ENCODE measurements around the gene RAD51B.

The RAD51B gene

GRCh38 chr14:68404652-68405183, 585.1 kb downstream of the RAD51B start:
- Histone ChIP-seq H3K27me3 (no peaks in the 10 kb centered on the region), H3K36me3 (no peaks in the 10 kb centered on the region), H3K4me1 (no peaks in the 10 kb centered on the region; the same call in 1 of the 2 replicates), H3K9me3 (no peaks in the 10 kb centered on the region), H3K4me3 (ENCODE audit: low read depth, low read length) (no peak overlapping the region)
- no peak for DNase-seq
- TF ChIP-seq CTCF (IDR thresholded peaks at IDR 0.05; ENCODE audit: low read depth, low read length), result no peak

GRCh38 chr14:68405961-68406360, 586.4 kb downstream of the RAD51B start:
- Histone ChIP-seq H3K4me1 (no peaks in the 10 kb centered on the region; the same call in 1 of the 2 replicates), H3K9me3 (no peaks in the 10 kb centered on the region), H3K36me3 (no peaks in the 10 kb centered on the region), H3K27me3 (no peaks in the 10 kb centered on the region), H3K4me3 (ENCODE audit: low read depth, low read length) (no peak overlapping the region)
- no peak for DNase-seq
- TF ChIP-seq CTCF (IDR thresholded peaks at IDR 0.05; ENCODE audit: low read depth, low read length), result no peak

GRCh38 chr14:68407285-68407684, 587.7 kb downstream of the RAD51B start:
- Histone ChIP-seq H3K4me3 (ENCODE audit: low read depth, low read length) (no peak overlapping the region), H3K27me3 (no peaks in the 10 kb centered on the region), H3K9me3 (no peaks in the 10 kb centered on the region), H3K4me1 (no peaks in the 10 kb centered on the region; the same call in 1 of the 2 replicates), H3K36me3 (no peaks in the 10 kb centered on the region)
- TF ChIP-seq CTCF (IDR thresholded peaks at IDR 0.05; ENCODE audit: low read depth, low read length), result no peak
- DNase-seq, result no peak

DNA sequence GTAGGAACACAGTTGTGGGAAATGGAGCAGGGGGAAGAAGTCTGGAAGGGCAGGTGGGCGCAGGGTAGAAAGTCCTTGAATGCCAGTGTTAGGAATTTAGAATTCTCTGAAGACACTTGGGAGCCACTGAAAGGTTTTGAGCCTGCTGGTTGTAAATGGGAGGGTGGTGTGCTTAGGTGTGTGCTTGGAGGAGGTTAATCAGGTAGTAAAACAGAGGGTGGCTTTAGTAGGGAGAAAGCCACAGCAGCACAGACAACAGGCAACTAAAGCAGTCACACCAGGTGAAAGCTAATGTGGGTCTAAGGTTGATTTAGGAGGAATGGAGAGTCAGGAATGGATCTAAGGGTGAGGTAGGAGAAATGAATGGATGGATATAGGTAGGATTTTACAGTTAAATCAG, 588.2 kb downstream of the RAD51B start:
- no peaks in the 10 kb centered on the region for H3K9me3 ChIP-seq
- no peak for TF ChIP-seq CTCF (IDR thresholded peaks at IDR 0.05; ENCODE audit: low read depth, low read length)
- H3K36me3 ChIP-seq, result no peaks in the 10 kb centered on the region
- H3K27me3 ChIP-seq, result no peaks in the 10 kb centered on the region
- H3K4me1 ChIP-seq, result no peaks in the 10 kb centered on the region; the same call in 1 of the 2 replicates
- DNase-seq, result no peak
- no peak overlapping the region for H3K4me3 ChIP-seq (ENCODE audit: low read depth, low read length)

GRCh38 chr14:68408680-68409079, 589.1 kb downstream of the RAD51B start:
- no peak for TF ChIP-seq CTCF (IDR thresholded peaks at IDR 0.05; ENCODE audit: low read depth, low read length)
- H3K4me1 ChIP-seq, result no peaks in the 10 kb centered on the region; the same call in 1 of the 2 replicates
- DNase-seq, result no peak
- H3K9me3 ChIP-seq, result no peaks in the 10 kb centered on the region
- no peaks in the 10 kb centered on the region for H3K36me3 ChIP-seq
- no peaks in the 10 kb centered on the region for H3K27me3 ChIP-seq
- H3K4me3 ChIP-seq (ENCODE audit: low read depth, low read length), result no peak overlapping the region

- no peaks in the 10 kb centered on the region for H3K27me3 ChIP-seq
- H3K4me1 ChIP-seq, result no peaks in the 10 kb centered on the region; the same call in 1 of the 2 replicates
- DNase-seq, result no peak
- H3K9me3 ChIP-seq, result no peaks in the 10 kb centered on the region
- H3K4me3 ChIP-seq (ENCODE audit: low read depth, low read length), result no peak overlapping the region
- H3K36me3 ChIP-seq, result no peaks in the 10 kb centered on the region
- TF ChIP-seq CTCF (IDR thresholded peaks at IDR 0.05; ENCODE audit: low read depth, low read length), result no peak
Measured at GRCh38 chr14:68409387-68409786, 589.8 kb downstream of the RAD51B start.

Data from BE2C (cell line).